PC-3 (cell line): ENCODE measurements around the gene BAZ2B. TPM values are rescaled to one million over a fixed set of nuclear protein-coding genes. Genes with fewer than 3 reads are reported as not detected.

Experiments used
- ATAC-seq: fragments of 200-7000 bp; cut with Tn5 transposase; 2 replicates; pipeline ENCODE4 v1.9.1; 2020; ENCODE audit warnings: mild to moderate bottlenecking, moderate library complexity
- BruUV-seq: library from RNA; stranded (reverse); fragments of 400-500 nt; replicated peaks from 2 replicates; lab custom pipeline; 2021; lab: Mats Ljungman, UMichigan
- CTCF ChIA-PET: fragments of 300-600 bp; sonication (Branson Sonifier 250); formaldehyde crosslinking; loops from one replicate; lab custom pipeline; 2022; ENCODE audit warnings: antibody characterized with exemption; lab: Charles Lee
- POLR2A ChIA-PET: fragments of 300-600 bp; sonication (Branson Sonifier 250); formaldehyde crosslinking; loops from one replicate; lab custom pipeline; 2022; ENCODE audit warnings: antibody characterized with exemption; ENCODE audit not compliant: unreplicated experiment; lab: Charles Lee
- DNase-seq: peaks from one replicate; pipeline ENCODE4 v3.0.0-alpha.2; 2015
- H2AFZ ChIP-seq: fragments of 300-600 bp; sonication (generic); 2 replicates; pipeline ENCODE4 v1.6.0; 2016; ENCODE audit warnings: antibody characterized with exemption, low read length
- H3F3A ChIP-seq: fragments of 300-600 bp; sonication (generic); one replicate; pipeline ENCODE4 v1.6.0; 2017; ENCODE audit warnings: antibody characterized with exemption, low read length, control low read depth, mild to moderate bottlenecking; ENCODE audit not compliant: unreplicated experiment
- H3K27ac ChIP-seq: fragments of 300-600 bp; sonication (generic); 2 replicates; pipeline ENCODE4 v1.5.1; 2016; ENCODE audit warnings: mild to moderate bottlenecking, low read length
- H3K27me3 ChIP-seq: fragments of 300-600 bp; sonication (generic); 2 replicates; pipeline ENCODE4 v1.6.1; 2016; ENCODE audit warnings: low read length, mixed read lengths
- H3K36me3 ChIP-seq: fragments of 300-600 bp; sonication (generic); 2 replicates; pipeline ENCODE4 v1.6.1; 2016; ENCODE audit warnings: low read depth, mixed run types, low read length, mixed read lengths
- H3K4me1 ChIP-seq: fragments of 300-600 bp; sonication (generic); 2 replicates; pipeline ENCODE4 v1.5.1; 2016; ENCODE audit warnings: low read length; ENCODE audit not compliant: insufficient read depth
- H3K4me2 ChIP-seq: fragments of 300-600 bp; sonication (generic); 2 replicates; pipeline ENCODE4 v1.6.0; 2016; ENCODE audit warnings: low read length
- H3K4me3 ChIP-seq: fragments of 300-600 bp; sonication (generic); 2 replicates; pipeline ENCODE4 v1.5.1; 2016; ENCODE audit warnings: mild to moderate bottlenecking, low read length, mixed read lengths
- H3K79me2 ChIP-seq: fragments of 300-600 bp; sonication (generic); 2 replicates; pipeline ENCODE4 v1.6.1; 2017; ENCODE audit warnings: low read length, mixed read lengths
- H3K9ac ChIP-seq: fragments of 300-600 bp; sonication (generic); 2 replicates; pipeline ENCODE4 v1.6.0; 2016; ENCODE audit warnings: mild to moderate bottlenecking, low read length
- H3K9me2 ChIP-seq: fragments of 300-600 bp; sonication (generic); replicated peaks from 2 replicates; pipeline ENCODE4 v1.6.1; 2016; ENCODE audit warnings: mixed run types, low read length, mixed read lengths
- H3K9me3 ChIP-seq: fragments of 300-600 bp; sonication (generic); 2 replicates; pipeline ENCODE4 v1.6.1; 2016; ENCODE audit warnings: low read length, mixed read lengths
- H4K20me1 ChIP-seq: fragments of 300-600 bp; sonication (generic); 2 replicates; pipeline ENCODE4 v1.6.1; 2016; ENCODE audit warnings: low read length, mixed read lengths
- CTCF ChIP-seq: fragments of 300-600 bp; sonication (generic); conservative IDR thresholded peaks from 2 replicates; pipeline ENCODE4 v1.5.1; 2017; ENCODE audit warnings: antibody characterized with exemption, low read depth, mild to moderate bottlenecking, low read length
- EZH2 ChIP-seq: fragments of 300-600 bp; sonication (generic); IDR thresholded peaks from one replicate; pipeline ENCODE4 v1.6.1; 2017; ENCODE audit warnings: antibody characterized with exemption, mild to moderate bottlenecking, low read length; ENCODE audit not compliant: unreplicated experiment
- EZH2phosphoT487 ChIP-seq: fragments of 300-600 bp; sonication (generic); IDR thresholded peaks from 2 replicates; pipeline ENCODE4 v1.6.1; 2018; ENCODE audit warnings: mild to moderate bottlenecking, antibody characterized with exemption, low read length, borderline replicate concordance
- intact Hi-C: fragments of 100-400 bp; cut with micrococcal nuclease; formaldehyde crosslinking; loops from 2 replicates; pipeline ENCODE4 v1.9.0; 2023
- total RNA-seq: library from RNA; depleted of rRNA; stranded (reverse); fragments of >200 nt; gene quantifications from 2 replicates; pipeline ENCODE4 v1.2.3, GENCODE V29; 2014

BAZ2B gene
- total RNA-seq, 1 experiment from 2014 or later: 19.6 TPM

GRCh38 chr2:159371506-159371905, 244.8 kb downstream of the BAZ2B start:
- no TSS peak for BruUV-seq
- no peak for TF ChIP-seq EZH2
- CTCF ChIA-PET: no interaction called here
- no peak for ATAC-seq
- no peak overlapping the region for H3K4me2 ChIP-seq
- no peaks in the 10 kb centered on the region for H3K9me2 ChIP-seq
- H3K27me3 ChIP-seq: no peaks in the 10 kb centered on the region
- H3K79me2 ChIP-seq: no peaks in the 10 kb centered on the region
- H4K20me1 ChIP-seq: no peaks in the 10 kb centered on the region
- no peak overlapping the region for H3K4me3 ChIP-seq
- no peaks in the 10 kb centered on the region; the same call in 1 of the 2 replicates for H3K36me3 ChIP-seq
- H3K27ac ChIP-seq: no peak overlapping the region
- no peak for DNase-seq
- H3F3A ChIP-seq: no peaks in the 10 kb centered on the region
- H2AFZ ChIP-seq: no peak overlapping the region
- intact Hi-C loops: no loop called here
- H3K4me1 ChIP-seq: no peaks in the 10 kb centered on the region
- POLR2A ChIA-PET: no interaction called here
- no peaks in the 10 kb centered on the region for H3K9me3 ChIP-seq
- H3K9ac ChIP-seq: no peak overlapping the region

GRCh38 chr2:159366538-159366937, 249.8 kb downstream of the BAZ2B start:
- Histone ChIP-seq H3K79me2 (no peaks in the 10 kb centered on the region), H3K4me3 (no peak overlapping the region), H4K20me1 (no peaks in the 10 kb centered on the region), H3K9ac (no peak overlapping the region), H3K9me2 (no peaks in the 10 kb centered on the region), H3K4me2 (no peak overlapping the region), H3K27ac (no peak overlapping the region), H3K27me3 (no peaks in the 10 kb centered on the region), H3K9me3 (no peaks in the 10 kb centered on the region), H3K4me1 (no peaks in the 10 kb centered on the region), H2AFZ (no peak overlapping the region), H3K36me3 (0 out of 2 replicates have a peak, but pooled peaks cover 4% of the 10 kb centered on the region), H3F3A (no peaks in the 10 kb centered on the region)
- no peak for ATAC-seq
- POLR2A ChIA-PET: no interaction called here
- TF ChIP-seq EZH2phosphoT487: no peak
- TF ChIP-seq CTCF: no peak
- no TSS peak for BruUV-seq
- CTCF ChIA-PET: no interaction called here
- intact Hi-C loops: no loop called here
- DNase-seq: no peak

- ATAC-seq (no peak), DNase-seq (no peak)
- 0 out of 2 replicates have a peak, but pooled peaks cover 4% of the 10 kb centered on the region for H3K36me3 ChIP-seq
- intact Hi-C loops: no loop called here
- CTCF ChIA-PET: no interaction called here
- H3K9ac ChIP-seq: no peak overlapping the region
- no peaks in the 10 kb centered on the region for H4K20me1 ChIP-seq
- TF ChIP-seq CTCF (no peak), EZH2 (no peak), EZH2phosphoT487 (no peak)
- POLR2A ChIA-PET: no interaction called here
- no peaks in the 10 kb centered on the region for H3K27me3 ChIP-seq
- H3K27ac ChIP-seq: no peak overlapping the region
- no peaks in the 10 kb centered on the region for H3K4me1 ChIP-seq
- no TSS peak for BruUV-seq
- H3K79me2 ChIP-seq: no peaks in the 10 kb centered on the region
- no peak overlapping the region for H3K4me3 ChIP-seq
- H3F3A ChIP-seq: no peaks in the 10 kb centered on the region
- H3K4me2 ChIP-seq: no peak overlapping the region
- no peak overlapping the region for H2AFZ ChIP-seq
- no peaks in the 10 kb centered on the region for H3K9me3 ChIP-seq
- H3K9me2 ChIP-seq: no peaks in the 10 kb centered on the region
Observed at GRCh38 chr2:159362816-159363251, 253.5 kb downstream of the BAZ2B start.
